Activated CD4-positive, CD25-positive, alpha-beta regulatory T cell (primary cell): ENCODE data around the gene PDZRN3.

ENCODE experiments used
- DNase-seq, 4 experiments: peaks; one replicate each; lab custom pipeline; 2025; lab: John Stamatoyannopoulos, UW

Gene PDZRN3

DNA sequence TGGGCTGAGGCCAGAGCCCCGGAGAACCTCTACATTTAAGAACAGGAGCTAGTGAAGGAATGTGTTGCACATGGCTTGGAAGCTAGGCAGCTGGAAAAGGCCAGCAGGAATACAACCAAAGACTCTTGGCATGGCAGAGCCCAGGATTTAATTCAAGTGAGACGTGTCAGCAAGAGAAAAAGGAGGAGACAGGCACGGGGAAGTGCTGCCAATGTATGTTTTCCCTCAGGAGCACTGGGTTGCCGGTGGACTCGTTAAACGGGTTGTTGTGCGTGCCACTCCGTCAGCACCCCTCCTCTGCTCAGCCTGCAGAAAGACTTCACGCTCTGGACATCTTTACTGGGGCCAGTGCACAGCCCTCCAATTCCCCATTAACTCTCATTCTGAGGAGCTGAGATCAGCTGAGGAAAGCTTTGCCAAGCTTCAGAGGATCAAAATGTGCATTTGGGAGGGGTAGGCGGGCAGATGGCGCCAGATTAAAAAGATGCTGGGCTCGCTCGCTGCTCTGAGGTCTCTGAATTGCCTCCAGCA lies 103.7 kb downstream of the PDZRN3 start:
- DNase-seq, result no peak

DNA sequence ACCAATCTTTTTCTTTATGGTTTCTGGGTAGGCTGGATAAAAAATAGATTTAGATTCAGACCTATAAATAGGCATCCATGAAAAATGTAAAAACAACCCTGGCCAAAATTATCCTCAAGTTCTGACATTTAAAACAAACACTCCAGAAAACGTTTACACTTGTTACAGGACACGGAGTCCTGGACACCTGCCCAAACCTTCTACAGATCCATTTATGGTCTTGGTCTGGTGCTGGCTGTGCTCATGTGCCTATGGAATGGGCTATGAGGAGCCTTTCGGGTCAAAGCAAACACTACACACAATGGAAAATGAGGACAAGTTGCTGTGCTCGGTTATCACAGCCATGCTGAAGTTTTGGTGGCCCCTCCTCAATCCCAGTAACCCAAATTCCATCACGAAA lies 108.1 kb downstream of the PDZRN3 start:
- no peak for DNase-seq

DNA sequence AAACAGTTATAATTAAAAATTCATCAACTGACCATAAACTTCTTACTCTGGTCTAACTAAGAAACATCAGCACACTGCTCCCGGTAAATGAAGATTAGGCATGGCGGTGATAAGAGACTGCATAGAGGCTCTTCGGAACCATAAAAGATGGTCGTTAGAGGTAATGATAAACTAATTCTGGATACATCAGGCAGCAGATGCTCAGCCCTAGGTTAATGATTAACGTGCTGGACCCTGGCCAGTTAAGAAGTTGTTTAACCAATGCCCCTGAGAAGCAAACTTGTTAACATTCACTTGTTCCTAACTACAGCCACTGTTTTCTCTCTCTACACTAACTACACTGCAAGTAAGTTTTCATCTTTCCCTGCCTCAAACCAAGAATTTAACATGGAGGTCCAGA lies 111.5 kb downstream of the PDZRN3 start:
- DNase-seq, result no peak

DNA sequence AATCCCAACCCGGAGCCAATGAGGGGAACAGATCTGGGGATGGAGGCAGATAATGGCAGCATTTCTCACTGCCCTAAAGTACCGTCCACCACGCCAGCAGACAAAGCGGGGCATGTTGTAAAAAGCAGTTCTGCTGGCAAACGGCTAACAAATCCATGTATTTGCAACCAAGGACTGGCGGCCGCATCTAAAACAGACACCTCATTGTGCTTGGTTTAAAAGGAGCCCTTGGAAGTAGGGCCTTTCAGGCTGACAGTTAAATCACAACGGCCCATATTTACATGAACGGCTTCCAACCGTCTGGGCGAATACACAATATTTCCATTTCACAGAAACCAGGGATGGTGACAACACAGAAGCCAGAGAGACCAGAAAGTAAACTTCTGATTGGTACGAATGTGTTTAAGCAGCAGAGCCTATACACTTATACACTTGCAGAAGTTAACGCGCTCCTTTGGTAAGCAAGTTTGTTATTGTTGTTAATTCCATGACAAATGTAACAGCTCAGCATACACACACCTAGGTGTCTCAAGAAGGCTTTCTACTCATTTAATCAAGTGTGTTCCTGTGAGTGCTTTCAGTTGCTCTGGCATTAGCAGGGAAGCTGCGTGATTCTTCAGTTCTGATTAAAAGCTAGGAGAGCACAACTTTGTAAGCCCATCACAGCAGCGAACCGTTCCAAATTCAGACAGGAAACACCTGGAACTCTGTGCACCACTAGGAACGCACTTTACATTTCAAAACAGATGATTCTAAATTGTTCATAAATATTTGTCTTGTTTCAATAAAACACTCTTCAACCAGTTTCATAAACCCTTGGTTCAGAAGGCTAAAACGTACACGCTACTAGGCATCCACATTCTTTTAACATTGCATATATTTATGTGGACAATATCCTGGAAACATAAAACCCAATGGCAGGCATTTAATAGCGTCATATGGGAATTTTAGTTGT lies 112.9 kb downstream of the PDZRN3 start:
- no peak for DNase-seq

DNA sequence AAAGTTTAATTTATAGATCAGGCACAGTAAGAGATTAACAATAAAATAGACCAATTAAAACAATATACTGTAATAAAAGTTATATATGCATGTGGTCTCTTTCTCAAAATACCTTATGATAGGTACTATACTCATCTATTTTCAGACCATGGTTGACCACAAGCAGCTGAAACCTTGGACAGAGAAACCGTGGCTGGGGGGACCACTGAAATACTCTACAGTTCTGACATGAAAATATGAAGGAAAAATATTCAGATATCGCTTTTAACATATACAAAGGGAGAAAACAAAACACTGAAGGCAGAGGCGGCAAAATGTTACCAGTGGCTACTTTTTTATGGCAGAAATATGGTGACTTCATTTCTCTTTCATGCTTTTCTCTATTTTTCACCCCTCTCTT lies 114.0 kb downstream of the PDZRN3 start:
- DNase-seq, result no peak

DNA sequence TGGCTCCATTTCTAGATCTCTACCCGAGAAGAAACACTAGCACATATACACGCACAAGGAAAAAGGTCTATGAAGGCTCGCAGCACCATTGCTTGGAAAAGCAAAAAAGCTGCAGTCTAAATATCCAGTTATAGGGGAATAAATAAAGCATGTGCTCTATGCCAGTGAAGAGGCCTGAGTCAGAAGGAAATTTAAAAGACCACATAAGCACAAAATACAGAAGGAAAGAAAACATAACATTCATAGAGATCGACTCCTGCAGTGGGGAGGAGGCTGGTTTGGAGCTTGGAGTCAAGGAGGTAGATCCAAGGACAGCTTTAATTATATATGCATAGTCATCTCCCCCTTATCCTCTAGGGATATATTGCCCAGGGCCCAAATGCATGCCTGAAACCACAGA lies 114.4 kb downstream of the PDZRN3 start:
- DNase-seq, result no peak

DNA sequence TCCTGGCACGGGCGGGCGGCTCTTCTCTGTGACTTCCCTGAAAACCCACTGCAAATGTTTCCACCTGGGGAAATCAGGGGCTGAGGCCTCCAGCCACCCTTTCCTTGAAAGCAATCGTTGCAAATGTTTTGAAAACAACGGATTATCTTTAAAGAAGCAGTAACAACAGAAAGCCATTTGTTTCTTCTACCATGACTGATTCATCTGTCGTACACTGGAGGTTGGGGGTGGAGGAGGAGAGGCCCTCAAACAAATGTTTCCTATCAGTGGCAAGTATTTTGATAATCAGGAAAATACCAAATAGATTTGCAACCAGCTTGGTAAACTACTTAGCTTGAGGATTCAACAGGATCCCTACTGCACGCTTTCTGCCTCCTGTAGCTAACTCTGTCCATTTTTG lies 114.9 kb downstream of the PDZRN3 start:
- no peak for DNase-seq

DNA sequence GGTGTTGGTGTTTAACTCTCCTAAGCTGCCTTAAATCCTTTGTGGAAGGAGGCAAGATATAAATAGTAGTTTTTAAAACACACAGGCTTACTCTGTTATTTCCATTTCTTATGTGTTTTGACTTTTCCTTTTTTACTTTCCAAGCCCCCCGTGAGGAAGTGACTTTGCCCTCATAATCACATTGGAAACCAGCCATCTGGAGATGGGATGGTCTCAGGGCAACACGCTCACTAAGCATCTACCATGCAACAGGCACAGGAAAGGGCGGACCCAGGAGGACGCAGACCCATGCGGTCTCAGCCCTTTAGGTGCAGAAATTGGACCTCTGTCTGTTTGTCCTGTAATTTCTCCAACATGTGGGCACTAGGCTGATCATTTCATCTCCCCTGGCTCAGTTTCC lies 115.7 kb downstream of the PDZRN3 start:
- no peak for DNase-seq

DNA sequence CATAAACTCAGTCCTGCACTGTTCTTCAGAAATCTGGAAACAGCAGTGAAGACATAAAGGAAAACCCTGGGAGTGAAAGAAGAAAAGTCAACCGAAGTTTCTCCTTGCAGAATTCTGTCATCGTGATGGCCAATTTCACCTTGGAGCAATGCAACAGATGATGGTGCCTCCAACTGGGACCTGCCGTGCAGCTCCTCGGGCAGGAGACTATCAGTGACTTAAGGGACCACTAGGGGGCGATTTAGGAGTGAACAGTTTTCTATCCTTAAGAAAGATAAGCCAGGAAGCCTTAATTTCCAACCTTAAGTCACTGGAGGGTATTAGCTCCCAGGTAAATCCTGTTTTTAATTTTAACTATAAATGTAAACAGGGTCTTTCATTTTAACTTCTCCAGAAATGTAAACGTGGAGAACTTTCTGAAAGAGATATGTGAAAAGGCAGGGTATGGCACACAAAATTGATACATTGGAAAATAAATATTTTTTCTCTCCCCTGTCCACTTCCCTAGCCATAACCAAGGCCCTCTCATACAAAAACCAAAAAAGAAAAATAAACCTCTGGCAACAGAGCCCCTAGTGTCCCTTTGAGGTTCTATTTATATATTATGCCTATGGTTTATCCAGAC lies 116.3 kb downstream of the PDZRN3 start:
- no peak for DNase-seq

DNA sequence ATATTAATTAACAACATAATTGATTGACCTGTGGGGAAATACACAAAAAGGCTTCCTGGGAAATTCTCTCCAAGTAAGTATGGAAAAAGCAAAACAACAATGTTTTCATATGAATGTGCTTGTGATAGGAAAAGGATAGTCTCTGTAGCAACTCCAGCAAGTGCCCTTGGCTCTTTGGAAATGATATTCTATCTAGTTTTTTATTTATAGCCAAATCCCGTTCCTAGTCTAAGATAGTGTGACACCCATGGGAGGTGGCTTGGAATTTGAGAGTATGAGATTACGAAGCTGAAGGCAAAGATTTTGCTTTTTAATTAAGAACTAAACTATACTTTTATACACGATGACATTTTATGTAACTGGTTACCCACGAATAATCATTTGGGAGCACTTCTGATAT lies 119.9 kb downstream of the PDZRN3 start:
- DNase-seq, result no peak

DNA sequence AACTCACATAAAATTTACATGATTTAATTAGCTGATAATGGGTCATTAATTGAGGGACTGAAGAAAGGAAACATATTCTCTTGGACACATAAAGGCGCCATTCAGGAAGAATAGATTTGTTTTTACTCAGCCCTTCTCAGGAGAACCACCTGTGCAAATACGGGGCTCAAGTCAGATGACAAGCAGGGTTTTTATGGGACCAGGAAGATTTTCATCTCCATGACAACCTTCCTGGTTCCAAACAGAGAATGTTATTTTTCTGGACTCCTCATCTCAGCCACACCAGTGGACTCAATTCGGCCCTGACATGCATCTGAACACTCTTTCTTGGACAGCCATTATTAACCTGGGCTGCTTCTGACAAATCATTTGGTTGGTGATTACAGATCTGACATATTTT lies 120.5 kb downstream of the PDZRN3 start:
- DNase-seq, result no peak

DNA sequence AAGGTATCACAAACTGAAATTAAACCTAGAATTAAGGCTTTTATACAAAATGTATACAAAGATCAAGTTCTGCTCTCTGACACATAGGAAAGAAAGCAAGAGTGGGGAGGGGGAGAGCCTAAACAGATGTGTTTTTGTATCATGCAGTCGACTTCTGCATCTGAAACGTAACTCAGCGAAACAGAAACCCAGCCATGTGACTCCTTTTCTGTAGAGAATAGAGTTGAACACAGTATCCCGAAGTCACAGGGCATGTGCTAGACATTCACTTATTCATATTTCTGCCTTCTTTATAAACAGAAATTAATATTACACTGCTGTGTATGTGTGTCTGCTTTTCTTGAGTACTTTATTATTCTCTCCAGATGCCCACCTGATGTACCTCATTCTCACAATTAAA lies 121.0 kb downstream of the PDZRN3 start:
- DNase-seq, result no peak

DNA sequence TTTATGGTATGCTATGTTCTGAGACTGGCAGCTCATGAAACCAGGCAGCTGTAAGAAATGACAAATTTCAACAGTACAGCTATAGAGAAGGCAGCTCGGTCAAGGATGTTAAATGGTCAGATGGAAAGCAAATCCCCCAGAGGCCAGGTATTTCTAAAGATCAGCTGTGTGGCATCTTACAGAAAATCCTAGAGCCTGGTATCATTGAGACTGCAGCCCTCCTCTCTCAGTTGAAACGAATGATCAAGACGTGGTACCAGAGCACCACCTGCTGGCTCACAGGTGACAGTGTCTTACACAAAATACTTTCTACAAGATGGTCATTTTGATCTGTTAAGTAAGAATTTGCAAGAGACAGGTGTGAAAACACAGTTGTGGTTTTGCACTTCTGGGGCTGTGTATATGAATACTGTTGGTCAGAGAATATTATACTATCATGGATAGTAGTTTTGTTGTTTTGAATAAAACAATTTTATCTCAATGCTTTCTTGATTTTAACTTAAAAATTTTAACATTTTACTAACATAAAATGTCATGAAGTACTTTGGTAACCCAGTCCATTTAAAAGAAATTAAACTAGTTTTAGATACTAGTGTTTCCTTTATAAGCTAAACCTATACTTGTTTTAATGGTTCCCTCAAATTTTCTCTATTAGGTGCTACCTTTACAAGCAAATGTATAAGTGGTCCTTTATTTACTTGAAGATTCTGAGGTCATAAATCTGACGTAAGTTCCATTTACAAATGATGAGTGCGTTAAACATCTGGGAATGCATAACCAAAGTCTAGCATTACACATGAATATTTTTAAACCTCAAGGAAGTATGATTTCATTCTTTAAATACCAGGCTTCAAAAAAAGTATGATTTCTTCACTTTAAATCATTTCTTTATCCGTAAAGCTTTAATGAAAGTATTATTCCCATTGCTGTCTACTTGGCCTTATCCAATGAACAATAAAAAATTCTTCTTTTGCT lies 121.8 kb downstream of the PDZRN3 start:
- DNase-seq, result peak in 2 of 4 experiments; percentile 3 to 5

DNA sequence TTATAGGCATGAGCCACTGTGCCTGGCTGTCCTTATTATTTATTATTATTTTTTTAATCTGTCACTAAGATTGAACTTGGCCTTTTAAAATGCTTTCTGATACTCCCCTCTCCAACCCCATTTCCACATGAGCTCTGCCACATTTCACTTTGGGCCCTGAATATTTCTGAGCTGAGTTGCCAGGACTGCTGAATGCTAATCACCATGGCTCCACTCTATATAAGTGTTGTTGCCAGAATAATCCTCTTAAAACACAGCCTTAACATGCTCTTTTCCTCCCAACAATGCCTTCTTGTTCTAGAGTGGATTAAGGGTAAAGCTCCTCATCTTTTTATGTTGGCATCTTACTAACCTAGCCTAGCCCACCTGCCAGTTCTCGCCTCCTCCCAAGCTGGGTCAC lies 124.4 kb downstream of the PDZRN3 start:
- DNase-seq, result no peak

DNA sequence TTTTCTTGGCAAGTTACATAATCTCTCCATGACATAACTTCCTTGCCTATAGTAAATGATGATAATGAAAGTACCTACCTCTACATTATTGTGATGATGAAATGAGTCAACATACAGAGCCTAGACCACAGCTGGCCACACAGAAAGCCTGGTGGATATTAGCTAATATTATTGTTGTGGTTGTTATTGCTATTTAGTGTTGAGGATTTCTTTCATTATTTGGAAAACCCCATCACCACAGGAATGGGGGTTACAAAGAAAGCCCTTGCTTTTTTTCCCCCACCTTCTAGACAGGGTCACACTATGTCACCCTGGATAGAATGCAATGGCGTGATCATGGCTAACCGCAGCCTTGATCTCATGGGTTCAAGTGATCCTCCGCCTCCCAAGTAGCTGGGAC lies 125.0 kb downstream of the PDZRN3 start:
- no peak for DNase-seq

DNA sequence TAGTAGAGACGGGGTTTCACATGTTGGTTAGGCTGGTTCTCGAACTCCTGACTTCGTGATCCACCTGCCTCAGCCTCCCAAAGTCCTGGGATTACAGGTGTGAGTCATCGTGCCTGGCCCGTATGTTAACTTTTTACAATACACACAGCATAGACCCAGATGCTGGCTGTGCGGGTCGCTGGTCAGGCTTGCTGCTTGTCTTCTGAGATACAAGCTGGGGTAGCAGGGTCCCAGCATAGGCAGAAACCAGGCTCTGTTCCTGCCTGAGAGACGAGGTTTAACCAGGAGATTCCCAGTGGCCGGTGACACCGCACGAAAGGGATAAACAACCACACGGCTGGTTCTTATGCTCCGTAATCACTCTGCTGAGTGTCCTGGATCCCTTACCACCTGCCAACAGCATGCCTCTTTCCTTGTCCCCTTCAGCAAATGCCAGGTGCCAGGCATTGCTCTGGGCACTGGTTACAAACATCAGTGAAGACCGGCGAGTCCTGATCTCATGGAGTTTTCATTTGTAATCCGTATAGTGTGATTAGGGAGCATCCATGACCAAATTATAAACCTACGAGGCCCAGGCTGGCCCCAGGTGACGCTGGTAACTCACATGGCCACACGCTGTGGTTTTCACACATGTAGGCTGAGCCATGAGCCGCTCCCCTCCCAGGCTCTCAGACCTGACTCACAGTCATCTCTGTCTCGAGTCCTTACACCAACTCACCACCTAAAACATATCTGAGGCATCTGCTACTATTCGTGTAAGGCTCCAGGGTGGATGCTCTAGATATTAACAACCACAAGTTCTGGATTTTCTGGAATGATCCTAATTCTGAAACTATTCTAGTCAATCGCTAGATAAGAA lies 125.7 kb downstream of the PDZRN3 start:
- DNase-seq, result no peak

DNA sequence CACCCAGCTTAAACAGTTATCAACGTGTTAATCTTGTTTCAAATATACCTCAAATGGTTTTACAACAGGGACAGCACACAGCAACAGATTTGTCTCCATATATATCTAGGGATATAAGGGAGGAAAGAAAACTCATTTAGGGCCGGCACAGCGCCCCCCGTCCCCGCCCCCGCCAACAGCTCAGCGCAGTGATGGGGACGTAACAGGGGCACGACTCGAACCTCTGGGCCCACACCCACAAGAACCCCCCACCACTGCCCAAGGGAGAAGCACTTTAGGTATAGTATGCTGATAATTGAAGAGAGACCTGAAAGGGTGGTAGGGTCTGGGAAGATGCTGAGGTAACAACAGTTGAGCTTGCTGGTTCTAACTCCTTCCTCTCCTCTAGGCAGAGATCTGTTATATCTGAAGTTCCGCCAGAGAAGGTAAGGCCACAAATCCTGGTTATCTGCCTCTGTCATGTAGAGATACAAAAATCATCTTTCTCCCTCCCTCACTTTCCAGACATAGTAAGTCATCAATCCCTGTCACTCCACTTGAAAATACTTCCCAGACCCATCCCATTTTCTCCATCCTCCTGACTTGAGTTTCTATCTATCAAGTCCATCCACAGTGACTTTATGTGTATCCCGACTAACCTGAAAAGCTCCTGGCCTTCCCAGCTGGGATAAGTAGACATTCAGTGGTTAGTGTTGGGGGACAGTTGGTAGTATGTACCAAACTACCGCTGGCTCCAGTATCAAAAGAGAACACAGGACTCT lies 126.9 kb downstream of the PDZRN3 start:
- no peak for DNase-seq

DNA sequence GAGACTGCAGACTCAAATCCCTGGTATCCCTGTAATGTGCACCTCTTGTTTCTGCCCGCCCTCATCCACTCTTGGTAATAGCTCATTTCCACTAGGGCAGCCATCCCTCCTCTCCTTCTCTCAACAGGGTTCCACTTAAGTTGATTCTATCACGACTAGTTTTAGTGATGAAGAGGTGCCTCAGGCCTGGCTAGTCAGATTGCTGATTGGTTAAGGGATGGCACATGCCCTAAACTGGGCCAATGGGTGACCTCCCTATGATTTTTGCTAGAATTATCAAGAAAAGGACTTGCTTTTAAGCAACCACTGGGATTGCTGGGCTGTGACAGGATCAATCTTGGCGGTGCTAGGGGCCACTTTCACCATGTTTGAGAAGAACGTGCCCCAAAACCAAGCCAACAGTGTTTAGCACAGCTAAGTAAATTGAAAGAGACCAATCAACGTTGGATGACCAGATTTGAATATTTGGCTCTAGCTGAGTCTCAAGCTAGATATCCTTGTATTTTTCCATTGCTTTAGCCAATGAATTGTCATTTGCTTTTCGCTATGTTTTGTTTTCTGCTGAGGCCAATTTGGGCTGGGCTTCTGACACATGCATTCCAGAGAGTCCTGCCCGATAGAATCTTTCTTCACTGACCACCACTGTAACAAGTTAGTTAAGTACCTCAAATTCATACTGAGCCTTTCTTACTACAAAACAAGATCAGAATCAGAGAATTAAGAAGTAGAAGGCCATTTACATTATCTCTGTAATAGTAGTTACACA lies 131.0 kb downstream of the PDZRN3 start:
- DNase-seq, result no peak

DNA sequence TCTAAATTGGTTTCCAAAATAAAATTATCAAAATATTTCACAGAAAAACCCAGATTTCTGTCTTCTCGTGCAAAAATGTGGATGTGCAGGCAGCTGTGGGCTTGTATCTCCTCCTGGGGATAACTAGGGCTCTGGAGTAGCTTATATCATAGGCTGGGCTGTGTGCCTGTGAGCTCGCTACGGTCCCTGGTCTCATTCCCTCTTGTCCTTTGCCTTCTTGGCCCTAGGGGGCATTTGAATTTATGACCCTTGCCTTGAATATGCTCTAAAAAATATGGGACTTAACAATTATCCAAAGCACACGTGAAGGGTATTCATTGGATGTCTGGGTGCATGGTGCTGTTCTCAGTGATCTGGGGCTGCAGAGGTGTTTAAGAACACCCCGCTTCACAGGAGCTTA lies 132.6 kb downstream of the PDZRN3 start:
- no peak for DNase-seq

DNA sequence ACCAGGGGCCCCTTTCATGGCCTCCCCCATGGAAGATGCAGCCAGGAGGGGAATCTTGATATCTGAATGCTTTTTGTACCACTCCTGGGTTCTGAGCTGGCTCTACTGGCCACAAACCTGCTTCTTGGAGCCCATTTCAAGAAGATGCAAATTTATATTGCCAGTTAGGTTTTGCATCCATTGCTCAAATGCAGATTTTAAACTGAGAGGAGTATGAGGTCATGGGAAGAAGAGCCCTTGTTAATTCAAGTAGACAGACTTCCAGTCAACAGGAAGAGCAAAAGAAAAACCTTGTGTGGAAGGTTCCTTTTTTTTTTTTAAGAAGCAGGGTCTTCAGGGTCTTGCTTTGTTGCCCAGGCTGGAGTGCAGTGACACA lies 133.5 kb downstream of the PDZRN3 start:
- no peak for DNase-seq
